Raji (cell line): ENCODE results near the gene PLRG1.

Experiments used
- POLR2A ChIP-seq: IDR thresholded peaks from 2 replicates; pipeline ENCODE4 v1.6.1; 2011; ENCODE audit warnings: low read depth, low read length, control low read depth; ENCODE audit not compliant: insufficient read depth

PLRG1 gene

DNA sequence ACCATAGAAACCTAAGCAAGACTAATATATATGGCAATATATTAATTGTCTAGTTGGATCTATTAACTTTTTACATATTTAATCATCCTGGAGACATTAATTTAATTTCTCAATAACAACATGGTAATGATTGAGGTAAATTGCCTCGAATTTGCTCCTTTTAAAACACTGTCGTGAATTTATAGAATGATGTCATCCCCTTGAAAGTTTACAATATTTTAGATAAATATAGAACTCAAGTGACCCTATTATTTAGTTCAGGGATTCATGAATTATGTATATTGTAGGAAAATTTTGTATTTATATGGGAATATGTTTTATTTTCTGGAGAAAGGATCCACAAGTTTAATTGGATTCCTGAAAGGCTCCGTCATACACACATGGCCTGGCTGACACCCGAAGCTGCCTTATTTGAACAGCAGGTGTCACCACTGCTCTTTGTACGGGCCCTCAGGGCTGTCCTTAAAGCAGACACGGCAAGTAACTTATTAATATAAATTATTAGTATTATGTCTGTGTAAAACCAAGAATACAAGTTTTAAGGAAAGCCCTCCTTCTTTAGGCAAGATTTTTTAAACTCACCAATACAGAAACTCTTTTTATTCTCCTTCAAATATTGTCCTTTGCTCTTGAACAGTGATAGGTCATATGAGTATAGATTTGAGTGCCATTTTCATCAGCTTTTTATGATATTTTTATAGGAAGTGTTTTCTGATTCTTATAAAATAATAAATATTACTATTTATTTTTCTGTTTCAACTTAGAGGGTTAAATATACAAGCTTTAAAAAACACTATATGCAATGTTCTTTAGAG, 1.9 kb upstream of the PLRG1 start:
- no peak for TF ChIP-seq POLR2A

- TF ChIP-seq POLR2A = no peak
Measured at GRCh38 chr4:154545689-154546088, 4.5 kb downstream of the PLRG1 start.

- no peak for TF ChIP-seq POLR2A
Measured at GRCh38 chr4:154542271-154542879, 7.8 kb downstream of the PLRG1 start.

GRCh38 chr4:154534296-154534695, 15.9 kb downstream of the PLRG1 start:
- TF ChIP-seq POLR2A = no peak

GRCh38 chr4:154529728-154530519, 20.3 kb downstream of the PLRG1 start:
- no peak for TF ChIP-seq POLR2A

DNA sequence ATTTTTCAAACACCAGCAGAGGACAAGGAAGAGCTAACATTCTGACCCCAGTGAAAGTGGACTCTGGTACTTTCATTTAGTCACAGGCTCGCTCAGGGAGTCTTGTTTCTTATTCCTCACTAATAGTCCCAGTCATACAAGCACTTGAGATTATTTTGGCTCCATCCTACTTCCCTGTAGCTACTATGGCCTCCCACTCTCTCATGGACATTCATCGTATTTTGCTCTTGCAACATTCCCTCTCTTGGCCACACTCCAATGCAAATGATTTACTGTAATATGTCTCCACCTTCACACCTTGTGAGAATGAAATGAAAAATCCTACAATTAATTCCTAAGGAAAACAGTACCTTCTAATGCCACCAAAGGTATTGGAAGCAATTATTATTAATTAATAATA, 21.3 kb downstream of the PLRG1 start:
- TF ChIP-seq POLR2A = no peak

- no peak for TF ChIP-seq POLR2A
Measured at GRCh38 chr4:154527308-154527707, 22.9 kb downstream of the PLRG1 start.

- TF ChIP-seq POLR2A = no peak
Measured at GRCh38 chr4:154526151-154526550, 24.0 kb downstream of the PLRG1 start.

DNA sequence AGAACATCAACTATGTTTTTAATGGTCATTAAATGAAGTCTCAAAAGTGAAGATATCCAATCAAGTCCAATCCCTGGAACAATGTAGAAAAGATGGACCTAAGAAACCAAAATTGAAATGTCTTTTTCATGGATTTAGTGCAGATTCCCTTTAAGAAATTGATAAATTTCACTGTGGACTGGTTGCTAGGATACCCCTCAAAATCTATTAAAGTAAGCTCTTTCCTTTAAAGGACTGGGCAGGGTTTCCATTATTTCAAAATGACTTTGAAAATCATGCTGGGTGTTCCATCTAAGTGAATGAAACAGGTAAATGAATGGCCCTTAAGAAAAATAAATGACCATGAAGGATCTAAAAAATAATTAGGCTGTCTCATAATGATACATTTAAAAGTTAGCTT, 28.6 kb downstream of the PLRG1 start:
- TF ChIP-seq POLR2A = no peak

GRCh38 chr4:154519214-154519613, 31.0 kb downstream of the PLRG1 start:
- no peak for TF ChIP-seq POLR2A

DNA sequence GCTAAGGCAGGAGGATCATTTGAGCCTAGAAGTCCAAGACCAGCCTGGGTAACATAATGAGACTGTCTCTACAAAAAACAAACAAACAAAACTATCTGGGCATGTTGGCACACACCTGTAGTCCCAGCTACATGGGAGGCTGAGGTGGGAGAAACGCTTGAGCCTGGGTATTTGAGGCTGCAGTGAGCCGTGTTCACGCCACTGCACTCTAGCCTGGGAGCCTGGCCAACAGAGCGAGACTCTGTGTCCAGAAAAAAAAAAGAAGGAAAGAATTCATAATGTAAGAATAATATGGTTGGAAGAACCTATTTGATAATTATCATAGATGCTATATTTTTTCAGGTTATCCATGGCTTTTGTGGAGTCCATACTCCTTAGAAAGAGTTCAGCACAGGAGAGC, 32.6 kb downstream of the PLRG1 start:
- TF ChIP-seq POLR2A = no peak

DNA sequence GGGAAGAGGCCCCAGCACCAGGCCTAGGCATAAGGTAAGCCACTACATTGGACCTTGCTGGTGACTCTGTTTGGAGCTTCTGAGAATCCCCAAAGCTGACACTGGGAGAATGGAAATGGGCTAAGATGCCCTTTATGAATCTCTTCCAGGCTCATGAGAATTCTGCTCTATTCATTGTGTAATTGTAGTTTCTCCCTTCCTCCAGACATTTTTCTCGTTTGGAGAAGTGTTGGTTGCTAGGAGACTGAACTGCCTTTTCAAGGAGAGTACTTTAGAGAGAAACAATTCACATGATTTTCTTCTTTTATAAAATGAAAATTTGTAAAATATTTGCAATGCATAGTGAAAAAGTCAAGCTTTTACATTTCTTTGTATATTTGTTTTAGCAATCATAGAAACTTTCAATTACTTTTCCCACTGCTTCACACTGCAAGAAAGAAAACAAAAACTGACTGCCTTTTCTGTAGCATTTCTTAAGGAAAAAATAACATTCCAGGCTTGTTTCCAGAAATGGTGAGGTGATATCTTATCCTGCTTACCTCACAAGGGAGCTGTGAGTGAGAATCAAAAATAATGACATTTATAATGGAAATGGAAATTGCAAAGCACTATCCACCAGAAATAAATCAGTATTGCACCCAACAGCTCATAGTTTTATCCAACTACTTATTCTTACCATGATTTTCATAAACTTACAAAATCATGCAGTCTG, 33.7 kb downstream of the PLRG1 start:
- no peak for TF ChIP-seq POLR2A

DNA sequence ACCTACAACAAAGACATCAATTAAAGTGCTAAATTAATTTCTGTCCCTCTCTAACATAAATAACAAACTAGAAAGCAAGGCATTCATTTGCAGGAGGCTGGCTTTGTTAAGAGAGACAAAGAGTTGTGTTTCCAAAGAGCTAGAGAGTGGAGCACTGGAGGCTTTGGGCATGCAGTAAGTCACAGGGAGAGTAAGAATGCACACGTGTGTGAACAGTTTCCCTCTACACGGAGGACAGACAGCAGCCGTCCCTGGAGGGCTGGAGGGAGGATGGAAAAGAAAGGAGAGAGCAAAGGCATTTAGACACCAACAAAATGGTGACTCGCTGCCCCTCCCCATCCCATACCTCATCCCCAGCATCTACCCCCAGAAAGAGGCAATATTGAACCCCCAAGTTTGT, 38.2 kb downstream of the PLRG1 start:
- no peak for TF ChIP-seq POLR2A

DNA sequence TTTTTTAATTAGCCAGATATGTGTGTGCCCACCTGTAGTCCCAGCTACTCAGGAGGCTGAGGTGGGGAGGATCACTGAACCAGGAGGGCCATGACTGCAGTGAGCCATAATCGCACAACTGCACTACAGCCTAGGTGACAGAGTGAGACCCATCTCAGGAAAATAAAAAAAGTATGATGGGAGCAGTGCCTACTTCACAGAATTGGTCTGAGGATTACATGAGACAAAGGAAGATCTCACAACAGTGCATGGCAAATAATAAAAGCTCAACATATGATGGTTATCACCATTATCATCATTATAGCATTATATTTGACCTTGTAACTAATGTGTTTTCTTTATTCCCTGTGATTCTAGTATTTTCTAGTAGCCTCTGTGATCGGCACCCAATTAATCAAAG, 38.7 kb downstream of the PLRG1 start:
- TF ChIP-seq POLR2A = no peak

GRCh38 chr4:154507156-154507555, 43.0 kb downstream of the PLRG1 start:
- no peak for TF ChIP-seq POLR2A
